H9 (cell line): ENCODE measurements around the gene ZRSR2. TPM values are rescaled to one million over a fixed set of nuclear protein-coding genes. Genes with fewer than 3 reads are reported as not detected.

Source experiments
- DNase-seq: peaks from one replicate; pipeline ENCODE4 v3.0.0-alpha.2; 2017
- H2AFZ ChIP-seq: one replicate; pipeline ENCODE4 v1.6.1; 2013; ENCODE audit warnings: mild to moderate bottlenecking, low read length, control low read depth, moderate library complexity
- H2AK5ac ChIP-seq: 2 replicates; pipeline ENCODE4 v1.6.1; 2013; ENCODE audit warnings: low read length, control low read depth, mixed read lengths; ENCODE audit not compliant: insufficient read length
- H2BK120ac ChIP-seq: one replicate; pipeline ENCODE4 v1.6.1; 2013; ENCODE audit warnings: low read depth, mild to moderate bottlenecking, low read length, control low read depth, inconsistent platforms; ENCODE audit not compliant: poor library complexity, severe bottlenecking
- H2BK12ac ChIP-seq: 2 replicates; pipeline ENCODE4 v1.6.1; 2013; ENCODE audit warnings: low read length, control low read depth, mixed read lengths, low read depth; ENCODE audit not compliant: insufficient read length
- H2BK15ac ChIP-seq: 2 replicates; pipeline ENCODE4 v1.6.1; 2013; ENCODE audit warnings: low read depth, low read length, control low read depth
- H2BK20ac ChIP-seq: one replicate; pipeline ENCODE4 v1.6.1; 2013; ENCODE audit warnings: low read depth, mild to moderate bottlenecking, low read length, control low read depth, inconsistent platforms; ENCODE audit not compliant: poor library complexity, severe bottlenecking
- H2BK5ac ChIP-seq: 2 replicates; pipeline ENCODE4 v1.6.1; 2013; ENCODE audit warnings: low read length, control low read depth, mixed read lengths; ENCODE audit not compliant: insufficient read length
- H3K14ac ChIP-seq: 2 replicates; pipeline ENCODE4 v1.6.1; 2013; ENCODE audit warnings: low read length, control low read depth; ENCODE audit not compliant: insufficient read depth
- H3K18ac ChIP-seq: 2 replicates; pipeline ENCODE4 v1.6.1; 2013; ENCODE audit warnings: low read depth, mild to moderate bottlenecking, mixed read lengths, low read length, control low read depth; ENCODE audit not compliant: insufficient read length
- H3K23ac ChIP-seq: 2 replicates; pipeline ENCODE4 v1.6.1; 2013; ENCODE audit warnings: low read length, control low read depth, mixed read lengths, low read depth; ENCODE audit not compliant: insufficient read length
- H3K23me2 ChIP-seq: 2 replicates; pipeline ENCODE4 v1.6.1; 2013; ENCODE audit warnings: low read depth, mild to moderate bottlenecking, mixed read lengths, low read length, control low read depth; ENCODE audit not compliant: insufficient read length, poor library complexity, severe bottlenecking
- H3K27ac ChIP-seq: 2 replicates; pipeline ENCODE4 v1.5.1; 2013; ENCODE audit warnings: low read length, control low read depth, mixed read lengths, low read depth; ENCODE audit not compliant: insufficient read length
- H3K27me3 ChIP-seq: 2 replicates; pipeline ENCODE4 v1.6.1; 2013; ENCODE audit warnings: low read length, control low read depth, inconsistent platforms; ENCODE audit not compliant: insufficient read depth
- H3K4ac ChIP-seq: 2 replicates; pipeline ENCODE4 v1.6.1; 2013; ENCODE audit warnings: low read depth, mild to moderate bottlenecking, control low read depth, inconsistent platforms, low read length, moderate library complexity
- H3K4me1 ChIP-seq: 2 replicates; pipeline ENCODE4 v1.6.1; 2013; ENCODE audit warnings: low read length, control low read depth, inconsistent platforms; ENCODE audit not compliant: insufficient read depth
- H3K4me2 ChIP-seq: 2 replicates; pipeline ENCODE4 v1.6.1; 2013; ENCODE audit warnings: low read length, control low read depth, mixed read lengths; ENCODE audit not compliant: insufficient read length, insufficient read depth
- H3K56ac ChIP-seq: 2 replicates; pipeline ENCODE4 v1.6.1; 2013; ENCODE audit warnings: low read depth, mild to moderate bottlenecking, mixed read lengths, low read length, control low read depth; ENCODE audit not compliant: insufficient read length
- H3K79me1 ChIP-seq: 2 replicates; pipeline ENCODE4 v1.6.1; 2013; ENCODE audit warnings: low read depth, mild to moderate bottlenecking, moderate library complexity, low read length, control low read depth, inconsistent platforms; ENCODE audit not compliant: insufficient read depth, poor library complexity, severe bottlenecking
- H3K79me2 ChIP-seq: 2 replicates; pipeline ENCODE4 v1.6.1; 2013; ENCODE audit warnings: low read length, control low read depth, inconsistent platforms; ENCODE audit not compliant: insufficient read depth
- H3K9ac ChIP-seq: 2 replicates; pipeline ENCODE4 v1.6.1; 2013; ENCODE audit warnings: low read length, control low read depth, mixed read lengths; ENCODE audit not compliant: insufficient read length; ENCODE audit errors: extremely low read depth
- H3K9me3 ChIP-seq: one replicate; pipeline ENCODE4 v1.6.1; 2013; ENCODE audit warnings: low read depth, low read length, inconsistent platforms; ENCODE audit not compliant: control insufficient read depth
- H3T11ph ChIP-seq: one replicate; pipeline ENCODE4 v1.6.1; 2013; ENCODE audit warnings: mild to moderate bottlenecking, low read length, control low read depth, inconsistent platforms
- H4K20me1 ChIP-seq: one replicate; pipeline ENCODE4 v1.6.1; 2013; ENCODE audit not compliant: control insufficient read depth, insufficient read length, insufficient read depth
- H4K5ac ChIP-seq: 2 replicates; pipeline ENCODE4 v1.6.1; 2013; ENCODE audit warnings: low read depth, mild to moderate bottlenecking, mixed read lengths, low read length, control low read depth; ENCODE audit not compliant: insufficient read length
- H4K8ac ChIP-seq: replicated peaks from 2 replicates; pipeline ENCODE4 v1.6.1; 2013; ENCODE audit warnings: low read length, control low read depth, mixed read lengths, low read depth; ENCODE audit not compliant: insufficient read length
- H4K91ac ChIP-seq: 2 replicates; pipeline ENCODE4 v1.6.1; 2013; ENCODE audit warnings: low read depth, mild to moderate bottlenecking, moderate library complexity, mixed read lengths, low read length, control low read depth; ENCODE audit not compliant: insufficient read length
- H3K27ac Mint-ChIP-seq, 3 experiments: 2 replicates in 2 of 3; 3 replicates in 1 of 3; pipeline ENCODE4 v1.8.0; 2020 to 2021; ENCODE audit warnings: mixed read lengths in 3 of 3, mild to moderate bottlenecking in 1 of 3, moderate library complexity in 1 of 3
- H3K27me3 Mint-ChIP-seq: 2 replicates; pipeline ENCODE4 v1.8.0; 2021; ENCODE audit warnings: low read depth, mild to moderate bottlenecking, moderate library complexity, mixed read lengths
- H3K36me3 Mint-ChIP-seq, 3 experiments: 2 replicates in 2 of 3; 3 replicates in 1 of 3; pipeline ENCODE4 v1.8.0; 2020 to 2021; ENCODE audit warnings: low read depth in 3 of 3, mixed read lengths in 3 of 3; ENCODE audit not compliant: insufficient read depth in 1 of 3
- H3K4me1 Mint-ChIP-seq, 2 experiments: 2 replicates each; pipeline ENCODE4 v1.8.0; 2020; ENCODE audit warnings: mixed read lengths in 2 of 2
- H3K4me3 Mint-ChIP-seq, 2 experiments: 2 replicates in 1 of 2; 3 replicates in 1 of 2; pipeline ENCODE4 v1.8.0; 2020 to 2021; ENCODE audit warnings: mild to moderate bottlenecking in 2 of 2, mixed read lengths in 2 of 2, moderate library complexity in 1 of 2
- H3K9me3 Mint-ChIP-seq, 2 experiments: 2 replicates in 1 of 2; 3 replicates in 1 of 2; pipeline ENCODE4 v1.8.0; 2020; ENCODE audit warnings: mild to moderate bottlenecking in 2 of 2, mixed read lengths in 2 of 2, moderate library complexity in 1 of 2
- whole genome bisulfite sequencing: extraction: QIAGEN DNeasy Blood & Tissue Kit; methylation state at CpG from one replicate; pipeline ENCODE4 v1.1.7; 2013; ENCODE audit warnings: missing lambda C conversion rate, low lambda C conversion rate, mixed read lengths; ENCODE audit not compliant: insufficient read length; ENCODE audit errors: extremely low coverage; 5-methylcytosine and 5-hydroxymethylcytosine counted together
- total RNA-seq: library from RNA; stranded (reverse); gene quantifications from 2 replicates; pipeline ENCODE4 v1.2.1, GENCODE V29; 2021
- TF ChIP-seq, protein P1 (sequence below): fragments of 200-600 bp; sonication (generic); conservative IDR thresholded peaks from 3 replicates; pipeline ENCODE4 v1.8.0; 2021; ENCODE audit warnings: antibody characterized with exemption, mild to moderate bottlenecking

The ZRSR2 gene
- total RNA-seq, 1 experiment from 2014 or later: 21.1 TPM

DNA sequence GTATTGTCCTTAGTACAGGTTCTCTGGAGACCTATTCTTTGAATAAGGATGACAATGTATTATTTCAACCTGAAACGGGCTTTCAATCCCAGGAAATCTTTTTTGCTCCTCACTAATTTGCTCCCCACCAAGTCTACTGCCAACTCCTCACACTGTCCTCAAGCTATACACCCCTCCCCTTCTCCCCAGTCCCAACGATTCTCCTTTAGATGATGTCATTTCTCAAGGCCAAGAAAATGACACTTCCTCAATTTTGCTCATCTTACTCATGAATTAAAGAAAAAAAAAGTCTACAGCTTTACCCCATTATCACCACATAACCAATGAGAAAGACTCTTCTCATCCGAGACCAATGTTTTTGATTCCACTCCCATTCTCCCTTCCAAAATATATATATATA is 43.8 kb downstream of the ZRSR2 start:
- H4K8ac ChIP-seq: no peak overlapping the region
- H3K4me3 Mint-ChIP-seq: peak overlapping the region in 1 of 2 experiments; percentile 6; a peak in 1 of 5 replicates
- no peak overlapping the region for H2BK120ac ChIP-seq
- peaks cover 30 to 47% of the 10 kb centered on the region in 2 experiments for H3K4me1 Mint-ChIP-seq
- H3K4me2 ChIP-seq: no peak overlapping the region
- H3K23ac ChIP-seq: no peak overlapping the region
- H3K36me3 Mint-ChIP-seq: peaks cover 25 to 61% (median 61%) of the 10 kb centered on the region in 3 experiments; a peak in 6 of 7 replicates
- H3K56ac ChIP-seq: no peak overlapping the region
- no peak overlapping the region for H2AK5ac ChIP-seq
- no peaks in the 10 kb centered on the region for H3K27me3 Mint-ChIP-seq
- no peak overlapping the region for H2BK20ac ChIP-seq
- no peaks in the 10 kb centered on the region for H3K9me3 Mint-ChIP-seq
- H3K79me2 ChIP-seq: peaks cover 5% of the 10 kb centered on the region; the same call in 1 of the 2 replicates
- WGBS: no CpG with 5 or more reads among the region's 3 CpGs
- H3K27ac Mint-ChIP-seq: peak overlapping the region in 2 of 3 experiments; percentile 35 to 89; a peak in 4 of 7 replicates
- no peak overlapping the region for H2BK5ac ChIP-seq
- H3K27me3 ChIP-seq: no peaks in the 10 kb centered on the region
- no peak overlapping the region for H3K14ac ChIP-seq
- H3K9ac ChIP-seq: no peak overlapping the region
- no peaks in the 10 kb centered on the region for H3K23me2 ChIP-seq
- no peak overlapping the region for H3K27ac ChIP-seq
- H3K79me1 ChIP-seq: peaks cover 4% of the 10 kb centered on the region
- no peak overlapping the region for H2AFZ ChIP-seq
- no peak overlapping the region for H4K91ac ChIP-seq
- no peaks in the 10 kb centered on the region for H4K20me1 ChIP-seq
- no peaks in the 10 kb centered on the region for H3K9me3 ChIP-seq
- no peak overlapping the region for H3K18ac ChIP-seq
- no peak overlapping the region for H3T11ph ChIP-seq
- no peak overlapping the region for H2BK12ac ChIP-seq
- H3K4ac ChIP-seq: no peak overlapping the region
- H2BK15ac ChIP-seq: no peak overlapping the region
- TF ChIP-seq, protein P1, sequence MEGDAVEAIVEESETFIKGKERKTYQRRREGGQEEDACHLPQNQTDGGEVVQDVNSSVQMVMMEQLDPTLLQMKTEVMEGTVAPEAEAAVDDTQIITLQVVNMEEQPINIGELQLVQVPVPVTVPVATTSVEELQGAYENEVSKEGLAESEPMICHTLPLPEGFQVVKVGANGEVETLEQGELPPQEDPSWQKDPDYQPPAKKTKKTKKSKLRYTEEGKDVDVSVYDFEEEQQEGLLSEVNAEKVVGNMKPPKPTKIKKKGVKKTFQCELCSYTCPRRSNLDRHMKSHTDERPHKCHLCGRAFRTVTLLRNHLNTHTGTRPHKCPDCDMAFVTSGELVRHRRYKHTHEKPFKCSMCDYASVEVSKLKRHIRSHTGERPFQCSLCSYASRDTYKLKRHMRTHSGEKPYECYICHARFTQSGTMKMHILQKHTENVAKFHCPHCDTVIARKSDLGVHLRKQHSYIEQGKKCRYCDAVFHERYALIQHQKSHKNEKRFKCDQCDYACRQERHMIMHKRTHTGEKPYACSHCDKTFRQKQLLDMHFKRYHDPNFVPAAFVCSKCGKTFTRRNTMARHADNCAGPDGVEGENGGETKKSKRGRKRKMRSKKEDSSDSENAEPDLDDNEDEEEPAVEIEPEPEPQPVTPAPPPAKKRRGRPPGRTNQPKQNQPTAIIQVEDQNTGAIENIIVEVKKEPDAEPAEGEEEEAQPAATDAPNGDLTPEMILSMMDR: no peak
- H3K4me1 ChIP-seq: peaks cover 2% of the 10 kb centered on the region; the same call in 1 of the 2 replicates
- no peak overlapping the region for H4K5ac ChIP-seq
- DNase-seq: no peak
